Head of caudate nucleus (tissue), 42 donors: Measurements from ENCODE around the gene DHRSX.

Source experiments
- DNase-seq, 42 donors: peaks; one replicate each; pipeline versions ENCODE4 v3.0.0 to v3.0.0-alpha.2; 2020 to 2021; ENCODE audit warnings: mixed read lengths in 7 of 42
- intact Hi-C: fragments of 100-400 bp; cut with DNase I; formaldehyde crosslinking; loops from one replicate; pipeline ENCODE4 v1.15.0; 2022

Gene DHRSX

GRCh38 chrX:2176274-2176673, 324.5 kb downstream of the DHRSX start:
- intact Hi-C loops: no loop called here
- no peak for DNase-seq

DNA sequence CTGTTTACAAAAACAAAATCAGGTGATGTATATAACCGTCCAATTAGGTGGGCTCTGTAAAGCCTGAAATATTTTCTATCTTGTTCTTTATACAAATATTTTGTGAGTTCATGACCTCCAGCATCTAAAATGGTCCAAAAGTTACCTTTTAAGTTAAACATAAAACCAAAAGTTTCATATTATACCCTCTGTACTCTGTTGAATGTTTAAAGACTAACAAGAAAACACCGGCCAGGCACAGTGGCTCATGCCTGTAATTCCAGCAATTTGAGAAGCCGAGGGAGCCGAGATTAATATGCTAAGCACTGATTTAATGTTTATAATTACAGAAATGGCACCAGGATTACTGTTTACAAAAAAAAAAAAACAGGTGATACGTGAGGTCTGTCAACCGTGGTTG, 328.4 kb downstream of the DHRSX start:
- intact Hi-C loops: no loop called here
- no peak for DNase-seq
